RPMI8226 (cell line): ENCODE data around the gene PECR.
"Not testable (repeated sequence)": the region's sequence is repeated elsewhere in the genome, so short reads cannot be mapped to it uniquely, and the experiment has no call there.

ENCODE experiments used
- DNase-seq: peaks from one replicate; pipeline ENCODE4 v3.0.0-alpha.2; 2015

The PECR gene

GRCh38 chr2:215994911-215995310 lies 86.7 kb downstream of the PECR start:
- no peak for DNase-seq

GRCh38 chr2:215988556-215989207 lies 92.9 kb downstream of the PECR start:
- DNase-seq: not testable (repeated sequence)
